WTC11 (cell line): ENCODE measurements around the gene TMEM258. TPM values are rescaled to one million over a fixed set of nuclear protein-coding genes. Genes with fewer than 3 reads are reported as not detected.

ENCODE experiments used
- ATAC-seq: fragments of 200-7000 bp; cut with Tn5 transposase; 2 replicates; pipeline ENCODE4 v1.10.0; 2021; ENCODE audit warnings: mild to moderate bottlenecking, moderate library complexity
- CTCF ChIA-PET: fragments of 300-600 bp; sonication (Branson Sonifier 250); formaldehyde crosslinking; loops from one replicate; lab custom pipeline; 2021; ENCODE audit warnings: antibody characterized with exemption; lab: Charles Lee
- POLR2A ChIA-PET: fragments of 350-600 bp; sonication (Branson Sonifier 250); formaldehyde crosslinking; loops from one replicate; lab custom pipeline; 2021; ENCODE audit warnings: antibody characterized with exemption; lab: Charles Lee
- DNase-seq: peaks from one replicate; pipeline ENCODE4 v3.0.0; 2021; ENCODE audit warnings: low spot score
- H3K27ac Mint-ChIP-seq: 2 replicates; pipeline ENCODE4 v1.8.0; 2021; ENCODE audit warnings: mixed read lengths
- H3K27me3 Mint-ChIP-seq: 2 replicates; pipeline ENCODE4 v1.8.0; 2021; ENCODE audit warnings: low read depth, mild to moderate bottlenecking, moderate library complexity, mixed read lengths
- H3K36me3 Mint-ChIP-seq: 2 replicates; pipeline ENCODE4 v1.8.0; 2021; ENCODE audit warnings: mixed read lengths
- H3K4me1 Mint-ChIP-seq: 2 replicates; pipeline ENCODE4 v1.8.0; 2022; ENCODE audit warnings: mixed read lengths
- H3K4me3 Mint-ChIP-seq: 2 replicates; pipeline ENCODE4 v1.8.0; 2021; ENCODE audit warnings: mild to moderate bottlenecking, moderate library complexity, mixed read lengths
- H3K9me3 Mint-ChIP-seq: 2 replicates; pipeline ENCODE4 v1.8.0; 2021; ENCODE audit warnings: mixed read lengths
- ELF4 ChIP-seq: sonication (generic); formaldehyde crosslinking; IDR thresholded peaks from 2 replicates; pipeline ENCODE4 v1.8.1; 2022; ENCODE audit warnings: low read depth, mild to moderate bottlenecking, moderate library complexity, missing genetic modification reagents
- JAZF1 ChIP-seq: fragments of 250-450 bp; sonication (Bioruptor Pico); IDR thresholded peaks from 2 replicates; pipeline ENCODE4 v1.9.0; 2021; ENCODE audit warnings: moderate library complexity, mild to moderate bottlenecking, inconsistent platforms
- MXD4 ChIP-seq: fragments of 250-450 bp; sonication (Bioruptor Pico); IDR thresholded peaks from 2 replicates; pipeline ENCODE4 v1.8.0; 2021; ENCODE audit warnings: mild to moderate bottlenecking, moderate library complexity, borderline replicate concordance
- NFATC4 ChIP-seq: fragments of 250-450 bp; sonication (Bioruptor Pico); IDR thresholded peaks from 2 replicates; pipeline ENCODE4 v1.9.0; 2021; ENCODE audit warnings: mild to moderate bottlenecking
- NR2C2 ChIP-seq: sonication (generic); formaldehyde crosslinking; IDR thresholded peaks from 2 replicates; pipeline ENCODE4 v1.8.0; 2022; ENCODE audit warnings: mild to moderate bottlenecking, missing genetic modification reagents
- TCF7 ChIP-seq: sonication (generic); formaldehyde crosslinking; IDR thresholded peaks from 2 replicates; pipeline ENCODE4 v1.8.0; 2022; ENCODE audit warnings: mild to moderate bottlenecking, low read depth, missing genetic modification reagents, moderate library complexity
- TEAD1 ChIP-seq: sonication (generic); formaldehyde crosslinking; IDR thresholded peaks from 2 replicates; pipeline ENCODE4 v1.8.0; 2022; ENCODE audit warnings: mild to moderate bottlenecking, missing genetic modification reagents
- ZNF317 ChIP-seq: sonication (generic); formaldehyde crosslinking; IDR thresholded peaks from 2 replicates; pipeline ENCODE4 v1.8.1; 2023; ENCODE audit warnings: low read depth, mild to moderate bottlenecking, moderate library complexity, missing genetic modification reagents, borderline replicate concordance
- total RNA-seq: library from RNA; stranded (reverse); gene quantifications from 3 replicates; pipeline ENCODE4 v1.2.3, GENCODE V29; 2021
- TF ChIP-seq, protein P1 (sequence below): sonication (generic); formaldehyde crosslinking; IDR thresholded peaks from 2 replicates; pipeline ENCODE4 v1.8.1; 2023; ENCODE audit warnings: mild to moderate bottlenecking, missing genetic modification reagents, borderline replicate concordance
- TF ChIP-seq, protein P2 (sequence below): sonication (generic); formaldehyde crosslinking; IDR thresholded peaks from 2 replicates; pipeline ENCODE4 v1.8.1; 2022; ENCODE audit warnings: mild to moderate bottlenecking, moderate library complexity, missing genetic modification reagents
- TF ChIP-seq, protein P3 (sequence below): sonication (generic); formaldehyde crosslinking; IDR thresholded peaks from 2 replicates; pipeline ENCODE4 v1.8.1; 2022; ENCODE audit warnings: missing genetic modification reagents, borderline replicate concordance
- TF ChIP-seq, protein P4 (sequence below): sonication (generic); formaldehyde crosslinking; IDR thresholded peaks from 2 replicates; pipeline ENCODE4 v1.8.1; 2023; ENCODE audit warnings: mild to moderate bottlenecking, moderate library complexity, missing genetic modification reagents
- TF ChIP-seq, protein P5 (sequence below): sonication (generic); formaldehyde crosslinking; IDR thresholded peaks from 2 replicates; pipeline ENCODE4 v1.8.0; 2022; ENCODE audit warnings: mild to moderate bottlenecking, missing genetic modification reagents

TMEM258 gene
- total RNA-seq, 1 experiment from 2014 or later, result 175 TPM

DNA sequence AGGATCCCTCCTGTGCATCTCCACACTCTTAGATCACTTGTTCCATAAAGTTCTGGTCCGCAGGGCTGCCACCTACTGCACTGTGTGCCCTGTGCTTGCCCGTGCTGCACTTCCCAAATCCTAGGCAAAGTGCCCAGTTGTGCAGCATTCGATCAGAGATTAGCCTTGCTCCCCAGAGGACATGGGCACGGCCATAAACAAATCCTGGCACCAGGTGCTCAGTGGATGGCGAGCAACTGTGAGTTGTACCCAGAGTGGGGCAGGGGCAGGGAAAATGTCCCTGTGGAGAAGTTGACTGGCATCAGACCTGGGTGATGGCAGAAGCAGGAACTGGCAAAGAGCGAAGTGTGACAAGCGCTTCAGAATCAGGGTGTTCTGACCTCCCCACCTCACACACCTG, 40.4 kb upstream of the TMEM258 start (continued):
- TF ChIP-seq, protein P1, sequence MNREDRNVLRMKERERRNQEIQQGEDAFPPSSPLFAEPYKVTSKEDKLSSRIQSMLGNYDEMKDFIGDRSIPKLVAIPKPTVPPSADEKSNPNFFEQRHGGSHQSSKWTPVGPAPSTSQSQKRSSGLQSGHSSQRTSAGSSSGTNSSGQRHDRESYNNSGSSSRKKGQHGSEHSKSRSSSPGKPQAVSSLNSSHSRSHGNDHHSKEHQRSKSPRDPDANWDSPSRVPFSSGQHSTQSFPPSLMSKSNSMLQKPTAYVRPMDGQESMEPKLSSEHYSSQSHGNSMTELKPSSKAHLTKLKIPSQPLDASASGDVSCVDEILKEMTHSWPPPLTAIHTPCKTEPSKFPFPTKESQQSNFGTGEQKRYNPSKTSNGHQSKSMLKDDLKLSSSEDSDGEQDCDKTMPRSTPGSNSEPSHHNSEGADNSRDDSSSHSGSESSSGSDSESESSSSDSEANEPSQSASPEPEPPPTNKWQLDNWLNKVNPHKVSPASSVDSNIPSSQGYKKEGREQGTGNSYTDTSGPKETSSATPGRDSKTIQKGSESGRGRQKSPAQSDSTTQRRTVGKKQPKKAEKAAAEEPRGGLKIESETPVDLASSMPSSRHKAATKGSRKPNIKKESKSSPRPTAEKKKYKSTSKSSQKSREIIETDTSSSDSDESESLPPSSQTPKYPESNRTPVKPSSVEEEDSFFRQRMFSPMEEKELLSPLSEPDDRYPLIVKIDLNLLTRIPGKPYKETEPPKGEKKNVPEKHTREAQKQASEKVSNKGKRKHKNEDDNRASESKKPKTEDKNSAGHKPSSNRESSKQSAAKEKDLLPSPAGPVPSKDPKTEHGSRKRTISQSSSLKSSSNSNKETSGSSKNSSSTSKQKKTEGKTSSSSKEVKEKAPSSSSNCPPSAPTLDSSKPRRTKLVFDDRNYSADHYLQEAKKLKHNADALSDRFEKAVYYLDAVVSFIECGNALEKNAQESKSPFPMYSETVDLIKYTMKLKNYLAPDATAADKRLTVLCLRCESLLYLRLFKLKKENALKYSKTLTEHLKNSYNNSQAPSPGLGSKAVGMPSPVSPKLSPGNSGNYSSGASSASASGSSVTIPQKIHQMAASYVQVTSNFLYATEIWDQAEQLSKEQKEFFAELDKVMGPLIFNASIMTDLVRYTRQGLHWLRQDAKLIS (CRISPR knock-in tag), result no peak
- TF ChIP-seq, protein P2, sequence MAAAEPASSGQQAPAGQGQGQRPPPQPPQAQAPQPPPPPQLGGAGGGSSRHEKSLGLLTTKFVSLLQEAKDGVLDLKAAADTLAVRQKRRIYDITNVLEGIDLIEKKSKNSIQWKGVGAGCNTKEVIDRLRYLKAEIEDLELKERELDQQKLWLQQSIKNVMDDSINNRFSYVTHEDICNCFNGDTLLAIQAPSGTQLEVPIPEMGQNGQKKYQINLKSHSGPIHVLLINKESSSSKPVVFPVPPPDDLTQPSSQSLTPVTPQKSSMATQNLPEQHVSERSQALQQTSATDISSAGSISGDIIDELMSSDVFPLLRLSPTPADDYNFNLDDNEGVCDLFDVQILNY (CRISPR knock-in tag), result no peak
- no peak for TF ChIP-seq TEAD1 (CRISPR knock-in tag)
- TF ChIP-seq, all 79 proteins: peak for 0

DNA sequence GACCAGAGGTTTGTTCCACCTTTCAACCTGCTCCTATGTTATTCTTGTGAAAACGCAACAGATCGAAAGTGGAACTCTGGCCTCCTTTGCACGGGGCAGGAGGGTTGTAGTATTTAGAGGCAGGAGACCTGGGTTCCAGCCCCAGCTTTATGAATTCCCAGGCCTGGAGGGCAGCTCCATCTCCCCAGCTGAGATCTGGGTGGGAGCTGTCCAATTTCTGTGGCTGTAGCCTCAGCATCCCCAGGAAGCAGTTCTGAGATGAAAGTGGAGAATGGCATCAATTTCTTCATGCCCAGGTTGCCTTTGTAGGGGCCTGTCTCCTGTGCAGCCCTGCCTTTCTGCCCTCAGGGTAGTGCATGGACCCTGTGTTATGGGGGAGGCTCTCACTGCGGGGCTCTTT, 39.8 kb upstream of the TMEM258 start:
- H3K4me1 Mint-ChIP-seq, result peaks cover 72% of the 10 kb centered on the region
- ChIA-PET POLR2A (interaction anchor here (6.5 kb wide), 1 partner anchor 17 kb away, joined by 66 read pairs; the partner anchor contains the start of gene FADS1), CTCF (interaction anchor here (2.0 to 4.7 kb wide), 2 partner anchors 17 to 35 kb away, joined by 8 to 28 read pairs; no protein-coding TSS in a partner anchor)

More for the DNA sequence above, 39.8 kb upstream of the TMEM258 start:
- no peaks in the 10 kb centered on the region for H3K9me3 Mint-ChIP-seq
- peaks cover 7% of the 10 kb centered on the region for H3K36me3 Mint-ChIP-seq
- no peak overlapping the region; the same call in 1 of the 2 replicates for H3K4me3 Mint-ChIP-seq
- no peak for DNase-seq
- peak overlapping the region; percentile 97 for H3K27ac Mint-ChIP-seq
- ATAC-seq, result no peak
- TF ChIP-seq, protein P3, sequence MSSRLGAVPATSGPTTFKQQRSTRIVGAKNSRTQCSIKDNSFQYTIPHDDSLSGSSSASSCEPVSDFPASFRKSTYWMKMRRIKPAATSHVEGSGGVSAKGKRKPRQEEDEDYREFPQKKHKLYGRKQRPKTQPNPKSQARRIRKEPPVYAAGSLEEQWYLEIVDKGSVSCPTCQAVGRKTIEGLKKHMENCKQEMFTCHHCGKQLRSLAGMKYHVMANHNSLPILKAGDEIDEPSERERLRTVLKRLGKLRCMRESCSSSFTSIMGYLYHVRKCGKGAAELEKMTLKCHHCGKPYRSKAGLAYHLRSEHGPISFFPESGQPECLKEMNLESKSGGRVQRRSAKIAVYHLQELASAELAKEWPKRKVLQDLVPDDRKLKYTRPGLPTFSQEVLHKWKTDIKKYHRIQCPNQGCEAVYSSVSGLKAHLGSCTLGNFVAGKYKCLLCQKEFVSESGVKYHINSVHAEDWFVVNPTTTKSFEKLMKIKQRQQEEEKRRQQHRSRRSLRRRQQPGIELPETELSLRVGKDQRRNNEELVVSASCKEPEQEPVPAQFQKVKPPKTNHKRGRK (CRISPR knock-in tag), result no peak
- TF ChIP-seq ZNF317 (CRISPR knock-in tag) (no peak), TCF7 (CRISPR knock-in tag) (no peak), JAZF1 (no peak), NR2C2 (CRISPR knock-in tag) (no peak), ELF4 (CRISPR knock-in tag) (no peak), NFATC4 (no peak), MXD4 (no peak)
- TF ChIP-seq, protein P4, sequence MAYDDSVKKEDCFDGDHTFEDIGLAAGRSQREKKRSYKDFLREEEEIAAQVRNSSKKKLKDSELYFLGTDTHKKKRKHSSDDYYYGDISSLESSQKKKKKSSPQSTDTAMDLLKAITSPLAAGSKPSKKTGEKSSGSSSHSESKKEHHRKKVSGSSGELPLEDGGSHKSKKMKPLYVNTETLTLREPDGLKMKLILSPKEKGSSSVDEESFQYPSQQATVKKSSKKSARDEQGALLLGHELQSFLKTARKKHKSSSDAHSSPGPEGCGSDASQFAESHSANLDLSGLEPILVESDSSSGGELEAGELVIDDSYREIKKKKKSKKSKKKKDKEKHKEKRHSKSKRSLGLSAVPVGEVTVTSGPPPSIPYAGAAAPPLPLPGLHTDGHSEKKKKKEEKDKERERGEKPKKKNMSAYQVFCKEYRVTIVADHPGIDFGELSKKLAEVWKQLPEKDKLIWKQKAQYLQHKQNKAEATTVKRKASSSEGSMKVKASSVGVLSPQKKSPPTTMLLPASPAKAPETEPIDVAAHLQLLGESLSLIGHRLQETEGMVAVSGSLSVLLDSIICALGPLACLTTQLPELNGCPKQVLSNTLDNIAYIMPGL (CRISPR knock-in tag), result no peak
- TF ChIP-seq, protein P5, sequence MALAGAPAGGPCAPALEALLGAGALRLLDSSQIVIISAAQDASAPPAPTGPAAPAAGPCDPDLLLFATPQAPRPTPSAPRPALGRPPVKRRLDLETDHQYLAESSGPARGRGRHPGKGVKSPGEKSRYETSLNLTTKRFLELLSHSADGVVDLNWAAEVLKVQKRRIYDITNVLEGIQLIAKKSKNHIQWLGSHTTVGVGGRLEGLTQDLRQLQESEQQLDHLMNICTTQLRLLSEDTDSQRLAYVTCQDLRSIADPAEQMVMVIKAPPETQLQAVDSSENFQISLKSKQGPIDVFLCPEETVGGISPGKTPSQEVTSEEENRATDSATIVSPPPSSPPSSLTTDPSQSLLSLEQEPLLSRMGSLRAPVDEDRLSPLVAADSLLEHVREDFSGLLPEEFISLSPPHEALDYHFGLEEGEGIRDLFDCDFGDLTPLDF (CRISPR knock-in tag), result no peak
- H3K27me3 Mint-ChIP-seq, result no peaks in the 10 kb centered on the region
